B cell (primary cell): ENCODE data around the gene SLC9A9. TPM values are rescaled to one million over a fixed set of nuclear protein-coding genes. Genes with fewer than 3 reads are reported as not detected.

ENCODE experiments used
- ATAC-seq: fragments of 200-7000 bp; cut with Tn5 transposase; one replicate; pipeline ENCODE4 v1.10.0; 2021; ENCODE audit warnings: low read depth, mild to moderate bottlenecking, moderate number of reproducible peaks, moderate library complexity
- CTCF ChIA-PET: fragments of 350-600 bp; sonication (Branson Sonifier 250); formaldehyde crosslinking; loops from one replicate; lab custom pipeline; 2021; ENCODE audit warnings: antibody characterized with exemption, inconsistent platforms; lab: Charles Lee
- POLR2A ChIA-PET: fragments of 350-600 bp; sonication (Branson Sonifier 250); formaldehyde crosslinking; loops from one replicate; lab custom pipeline; 2021; ENCODE audit warnings: antibody characterized with exemption; lab: Charles Lee
- DNase-seq: peaks from one replicate; pipeline ENCODE4 v3.0.0; 2013
- H2AFZ ChIP-seq: 2 replicates; pipeline ENCODE4 v1.6.1; 2012; ENCODE audit warnings: mild to moderate bottlenecking, low read depth, low read length; ENCODE audit not compliant: insufficient read depth, poor library complexity, severe bottlenecking
- H3K27ac ChIP-seq, 2 donors: 1 replicate in 1 of 2; 2 replicates in 1 of 2; pipeline ENCODE4 v1.5.1; 2012 to 2013; ENCODE audit warnings: low read length in 2 of 2, mild to moderate bottlenecking in 2 of 2, moderate library complexity in 1 of 2
- H3K27me3 ChIP-seq, 4 experiments: fragments of 200-600 bp in 1 of 4; sonication (generic) in 1 of 4; replicated peaks in 1 of 4; 1 replicate in 2 of 4; 2 replicates in 2 of 4; pipeline versions ENCODE4 v1.6.1 to v1.7.0; 2013 to 2016; ENCODE audit warnings: low read length in 3 of 4, mild to moderate bottlenecking in 2 of 4, mixed read lengths in 1 of 4, moderate library complexity in 1 of 4; ENCODE audit not compliant: insufficient read depth in 4 of 4, control insufficient read depth in 3 of 4; ENCODE audit errors: control extremely low read depth in 1 of 4
- H3K36me3 ChIP-seq, 2 experiments: replicated peaks in 1 of 2; 1 replicate in 1 of 2; 2 replicates in 1 of 2; pipeline versions ENCODE4 v1.6.1 to v1.7.1; 2013; ENCODE audit warnings: low read length in 1 of 2; ENCODE audit not compliant: insufficient read depth in 2 of 2, control insufficient read depth in 1 of 2; ENCODE audit errors: control extremely low read depth in 1 of 2, extremely low read depth in 1 of 2
- H3K4me1 ChIP-seq, 2 donors: fragments of 200-600 bp in 1 of 2; sonication (generic) in 1 of 2; 1 replicate in 1 of 2; 2 replicates in 1 of 2; pipeline versions ENCODE4 v1.5.1 to v1.6.1; 2013 to 2017; ENCODE audit warnings: low read length in 2 of 2; ENCODE audit not compliant: control insufficient read depth in 2 of 2, insufficient read depth in 2 of 2
- H3K4me2 ChIP-seq: replicated peaks from 2 replicates; pipeline ENCODE3; 2012; ENCODE audit warnings: mild to moderate bottlenecking, low read depth, low read length; ENCODE audit not compliant: poor library complexity, severe bottlenecking
- H3K4me3 ChIP-seq, 5 experiments: fragments of 200-600 bp in 1 of 5; sonication (generic) in 1 of 5; 1 replicate in 3 of 5; 2 replicates in 2 of 5; pipeline versions ENCODE4 v1.5.1 to v1.7.0; 2011 to 2016; ENCODE audit warnings: low read length in 4 of 5, mild to moderate bottlenecking in 4 of 5, low read depth in 2 of 5, control low read depth in 1 of 5, moderate library complexity in 1 of 5; ENCODE audit not compliant: insufficient read depth in 1 of 5; ENCODE audit errors: control extremely low read depth in 1 of 5, extremely low read depth in 1 of 5
- H3K79me2 ChIP-seq: fragments of 200-600 bp; sonication (generic); one replicate; pipeline ENCODE4 v1.6.0; 2016; ENCODE audit warnings: low read length; ENCODE audit not compliant: control insufficient read depth, insufficient read depth
- H3K9ac ChIP-seq: fragments of 200-600 bp; sonication (generic); 2 replicates; pipeline ENCODE4 v1.6.1; 2017; ENCODE audit warnings: mild to moderate bottlenecking, low read length, moderate library complexity
- H3K9me3 ChIP-seq, 3 donors: one replicate each; pipeline versions ENCODE4 v1.6.1 to v1.7.1; 2013; ENCODE audit warnings: low read length in 2 of 3; ENCODE audit not compliant: control insufficient read depth in 2 of 3, insufficient read depth in 1 of 3; ENCODE audit errors: control extremely low read depth in 1 of 3
- H4K20me1 ChIP-seq: 2 replicates; pipeline ENCODE4 v1.6.0; 2012; ENCODE audit warnings: mild to moderate bottlenecking, low read length; ENCODE audit not compliant: insufficient read depth, control insufficient read depth, poor library complexity, severe bottlenecking
- H3K27ac Mint-ChIP-seq: one replicate; pipeline ENCODE4 v1.8.0; 2021; ENCODE audit warnings: mixed read lengths
- H3K27me3 Mint-ChIP-seq: one replicate; pipeline ENCODE4 v1.8.0; 2021; ENCODE audit warnings: mixed read lengths
- H3K4me1 Mint-ChIP-seq: one replicate; pipeline ENCODE4 v1.8.0; 2021; ENCODE audit warnings: mixed read lengths
- H3K4me3 Mint-ChIP-seq: one replicate; pipeline ENCODE4 v1.8.0; 2021; ENCODE audit warnings: mixed read lengths
- H3K9me3 Mint-ChIP-seq: one replicate; pipeline ENCODE4 v1.8.0; 2022; ENCODE audit warnings: mixed read lengths; ENCODE audit not compliant: insufficient read depth
- CTCF ChIP-seq: fragments of 200-600 bp; IDR thresholded peaks from one replicate; pipeline ENCODE4 v1.8.0; 2022; ENCODE audit warnings: antibody characterized with exemption, mild to moderate bottlenecking
- EZH2 ChIP-seq: IDR thresholded peaks from 2 replicates; pipeline ENCODE4 v1.6.1; 2012; ENCODE audit warnings: borderline replicate concordance, low read depth, mild to moderate bottlenecking, moderate library complexity, low read length; ENCODE audit not compliant: insufficient read depth, poor library complexity, severe bottlenecking
- WGBS: methylation state at CpG from one replicate; pipeline ENCODE4 v1.1.5; 2013; ENCODE audit warnings: missing lambda C conversion rate; ENCODE audit not compliant: insufficient coverage; 5-methylcytosine and 5-hydroxymethylcytosine counted together
- intact Hi-C: fragments of 100-400 bp; cut with micrococcal nuclease; formaldehyde crosslinking; loops from one replicate; pipeline ENCODE4 v1.10.0; 2022
- polyA plus RNA-seq: library from polyadenylated mRNA; depleted of rRNA; stranded (reverse); fragments of >200 nt; gene quantifications from 2 replicates; pipeline ENCODE4 v1.2.3, GENCODE V29; 2012
- total RNA-seq, 2 donors: library from RNA; stranded (reverse); fragments of 120-200 nt in 1 of 2; gene quantifications; 1 replicate in 1 of 2; 2 replicates in 1 of 2; pipeline versions ENCODE4 v1.2.3 to v1.2.4, GENCODE V29; 2013 to 2022

Gene SLC9A9
- total and polyA plus RNA-seq, 2 donors (not counting 1 experiment from before 2014, with no cell fraction given) = 7.7 to 17.3 TPM

DNA sequence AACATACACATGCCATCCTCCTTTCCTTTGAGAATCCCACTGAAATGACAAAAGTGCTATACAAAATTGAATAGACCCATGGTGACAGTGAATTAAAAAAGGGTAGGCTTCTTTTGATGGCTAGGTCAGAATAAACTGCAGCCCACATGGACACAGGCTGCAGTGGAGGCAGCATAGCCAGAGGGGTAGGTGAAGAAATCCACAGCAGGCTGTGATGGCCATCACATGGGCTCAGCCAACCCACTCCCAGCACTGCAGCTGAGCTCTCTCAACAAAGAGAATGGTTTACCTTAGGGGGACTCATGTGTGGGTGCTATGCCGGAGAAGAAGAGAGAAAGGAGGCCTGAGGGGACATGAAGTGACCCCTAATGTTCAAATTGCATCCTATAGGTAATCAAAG, 397.6 kb downstream of the SLC9A9 start:
- H3K4me3 Mint-ChIP-seq = no peak overlapping the region
- no CpG with 5 or more reads among the region's 1 CpG for WGBS
- Histone ChIP-seq H3K27ac (no peak overlapping the region), H3K79me2 (no peaks in the 10 kb centered on the region), H3K9ac (no peak overlapping the region), H2AFZ (no peak overlapping the region), H4K20me1 (no peaks in the 10 kb centered on the region), H3K27me3 (no peaks in the 10 kb centered on the region), H3K9me3 (no peaks in the 10 kb centered on the region), H3K4me1 (peaks cover 0 to 7% of the 10 kb centered on the region in 2 donors), H3K36me3 (no peaks in the 10 kb centered on the region), H3K4me2 (no peak overlapping the region), H3K4me3 (no peak overlapping the region)
- no peak for TF ChIP-seq CTCF
- no peak for TF ChIP-seq EZH2
- POLR2A ChIA-PET = no interaction called here
- H3K9me3 Mint-ChIP-seq = no peaks in the 10 kb centered on the region
- intact Hi-C loops = no loop called here
- peaks cover 11% of the 10 kb centered on the region for H3K4me1 Mint-ChIP-seq
- ATAC-seq (no peak), DNase-seq (no peak)
- no peak overlapping the region for H3K27ac Mint-ChIP-seq
- CTCF ChIA-PET = no interaction called here
- no peaks in the 10 kb centered on the region for H3K27me3 Mint-ChIP-seq

DNA sequence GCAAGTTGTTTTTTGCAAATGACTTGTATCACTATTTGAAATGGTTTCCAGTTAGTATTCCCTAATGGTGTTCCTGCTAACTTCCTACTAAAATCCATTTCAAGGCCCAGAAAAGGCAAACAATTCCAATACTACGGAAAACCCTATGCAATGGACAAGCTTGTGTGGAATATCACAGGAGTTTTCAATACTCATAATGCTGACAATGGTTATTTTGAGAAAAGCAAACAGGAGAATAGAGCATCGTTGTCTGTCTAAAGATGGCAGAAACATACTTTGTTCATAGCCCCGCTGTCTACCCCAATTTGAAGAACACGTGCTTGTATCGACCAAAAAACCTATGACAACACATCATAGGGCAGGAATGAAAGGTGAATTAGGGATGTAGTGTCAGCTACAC, 400.8 kb downstream of the SLC9A9 start:
- no peak for DNase-seq
- ChIA-PET CTCF (no interaction called here), POLR2A (no interaction called here)
- intact Hi-C loops = no loop called here
- ATAC-seq = no peak
- peaks cover 3 to 13% of the 10 kb centered on the region in 2 donors for H3K4me1 ChIP-seq
- H4K20me1 ChIP-seq = no peaks in the 10 kb centered on the region
- H3K27me3 Mint-ChIP-seq = no peaks in the 10 kb centered on the region
- no peaks in the 10 kb centered on the region for H3K36me3 ChIP-seq
- no peak overlapping the region for H2AFZ ChIP-seq
- no peaks in the 10 kb centered on the region for H3K79me2 ChIP-seq
- TF ChIP-seq EZH2 = no peak
- no peak for TF ChIP-seq CTCF
- no peak overlapping the region for H3K9ac ChIP-seq
- 90% methylated on average over 2 of the region's 5 CpGs for WGBS
- H3K9me3 ChIP-seq = no peaks in the 10 kb centered on the region
- no peak overlapping the region for H3K4me2 ChIP-seq
- H3K27ac ChIP-seq = no peak overlapping the region
- no peak overlapping the region for H3K4me3 ChIP-seq
- no peaks in the 10 kb centered on the region for H3K27me3 ChIP-seq
- no peak overlapping the region for H3K4me3 Mint-ChIP-seq
- H3K4me1 Mint-ChIP-seq = peaks cover 20% of the 10 kb centered on the region
- no peak overlapping the region for H3K27ac Mint-ChIP-seq
- H3K9me3 Mint-ChIP-seq = no peaks in the 10 kb centered on the region
